ENCODE measurements around the gene WFDC8. TPM values are rescaled to one million over a fixed set of nuclear protein-coding genes. Genes with fewer than 3 reads are reported as not detected.
"Not testable (repeated sequence)": the region's sequence is repeated elsewhere in the genome, so short reads cannot be mapped to it uniquely, and the experiment has no call there.

Gene WFDC8
- polyA plus RNA-seq, 2 of the 4 experiments (the other 2 are of a cell fraction) = not detected

GRCh38 chr20:45588800-45589199 is 9.7 kb upstream of the WFDC8 start:
- ChIA-PET CTCF (interaction anchor here (1.9 kb wide), 1 partner anchor 182 kb away, joined by 10 read pairs; no protein-coding TSS in a partner anchor), POLR2A (no interaction called here)
- ATAC-seq (no peak), DNase-seq (ENCODE audit: low read depth in 1 of 2, low spot score in 1 of 2) (no peak), FAIRE-seq (no peak)
- Histone ChIP-seq H3K4me2 (no peak overlapping the region), H3K4me3 (no peak overlapping the region), H3K4me1 (no peaks in the 10 kb centered on the region), H3K9me3 (peaks cover 8% of the 10 kb centered on the region; the same call in 1 of the 3 replicates), H3K27ac (no peak overlapping the region)
- TF ChIP-seq FOSL2 (IDR thresholded peaks at IDR 0.05) (no peak), FOSL2 (CRISPR knock-in tag; IDR thresholded peaks at IDR 0.05) (0 out of 2 replicates have a peak, but pooled peaks have one; percentile 7), CHD4 (IDR thresholded peaks at IDR 0.05; ENCODE audit: borderline replicate concordance) (no peak), NPAS2 (CRISPR knock-in tag; IDR thresholded peaks at IDR 0.05; ENCODE audit: borderline replicate concordance) (no peak), EHMT2 (IDR thresholded peaks at IDR 0.05; ENCODE audit: low read depth) (no peak)
- 34% methylated on average over 2 of the region's 2 CpGs for WGBS (ENCODE audit: missing lambda C conversion rate)

- WGBS (ENCODE audit: missing lambda C conversion rate) = 46% methylated on average over 5 of the region's 5 CpGs
- H3K9me3 ChIP-seq; H3K4me1 ChIP-seq; H3K4me2 ChIP-seq; H3K27ac ChIP-seq; FAIRE-seq; ATAC-seq; DNase-seq (ENCODE audit: low read depth in 1 of 2, low spot score in 1 of 2); H3K4me3 ChIP-seq; POLR2A ChIA-PET: not testable (repeated sequence)
- CTCF ChIA-PET = interaction anchor here (0.6 kb wide), 1 partner anchor 169 kb away, joined by 3 read pairs; no protein-coding TSS in a partner anchor
Measured at GRCh38 chr20:45585986-45586385, 6.9 kb upstream of the WFDC8 start.

GRCh38 chr20:45584294-45584693 is 5.2 kb upstream of the WFDC8 start:
- CTCF ChIA-PET = interaction anchor here (1.0 kb wide), 1 partner anchor 92 kb away, joined by 3 read pairs; no protein-coding TSS in a partner anchor
- H3K27ac ChIP-seq; DNase-seq (ENCODE audit: low read depth in 1 of 2, low spot score in 1 of 2); H3K4me3 ChIP-seq; H3K4me2 ChIP-seq; POLR2A ChIA-PET; ATAC-seq; H3K9me3 ChIP-seq; H3K4me1 ChIP-seq; FAIRE-seq: not testable (repeated sequence)
- WGBS (ENCODE audit: missing lambda C conversion rate) = 60% methylated on average over 5 of the region's 5 CpGs

GRCh38 chr20:45583502-45583901 is 4.4 kb upstream of the WFDC8 start:
- no peak for FAIRE-seq
- WGBS (ENCODE audit: missing lambda C conversion rate) = 42% methylated on average over 3 of the region's 3 CpGs
- H3K9me3 ChIP-seq = no peaks in the 10 kb centered on the region
- no peak for DNase-seq (ENCODE audit: low read depth in 1 of 2, low spot score in 1 of 2)
- H3K4me3 ChIP-seq = no peak overlapping the region
- POLR2A ChIA-PET = no interaction called here
- TF ChIP-seq FOSL2 (IDR thresholded peaks at IDR 0.05) (no peak), FOSL2 (CRISPR knock-in tag; IDR thresholded peaks at IDR 0.05) (no peak), RAD21 (conservative IDR thresholded peaks at IDR 0.05 in 1 of 2, IDR thresholded peaks at IDR 0.05 in 1 of 2) (no peak), MAX (IDR thresholded peaks at IDR 0.05) (no peak), HOXA7 (CRISPR knock-in tag; IDR thresholded peaks at IDR 0.05) (no peak), JUN (IDR thresholded peaks at IDR 0.05) (no peak), TP53 (CRISPR knock-in tag; IDR thresholded peaks at IDR 0.05) (no peak), HMGXB4 (CRISPR knock-in tag; IDR thresholded peaks at IDR 0.05; ENCODE audit: borderline replicate concordance) (no peak), HDAC2 (IDR thresholded peaks at IDR 0.05) (no peak), HOXB13 (CRISPR knock-in tag; IDR thresholded peaks at IDR 0.05; ENCODE audit: low read depth) (no peak), SMC3 (IDR thresholded peaks at IDR 0.05) (no peak), POLR2AphosphoS2 (conservative IDR thresholded peaks at IDR 0.05; ENCODE audit: low read length) (no peak), FOXS1 (CRISPR knock-in tag; IDR thresholded peaks at IDR 0.05) (no peak), E2F6 (IDR thresholded peaks at IDR 0.05; ENCODE audit: borderline replicate concordance, low read depth) (no peak), PBX3 (IDR thresholded peaks at IDR 0.05) (no peak), RCOR1 (IDR thresholded peaks at IDR 0.05; ENCODE audit: low read depth, low read length) (no peak), MAZ (IDR thresholded peaks at IDR 0.05; ENCODE audit: borderline replicate concordance, low read depth, low read length) (no peak)
- no peaks in the 10 kb centered on the region for H3K4me1 ChIP-seq
- H3K4me2 ChIP-seq = no peak overlapping the region
- no peak; a peak in 1 of 6 replicates for ATAC-seq
- no peak overlapping the region for H3K27ac ChIP-seq
- CTCF ChIA-PET = interaction anchor here (0.6 to 0.8 kb wide), 2 partner anchors 32 to 188 kb away, joined by 3 read pairs; no protein-coding TSS in a partner anchor

All from A549 (cell line).